K562 (cell line): ENCODE results near the gene ZNF384. TPM values are rescaled to one million over a fixed set of nuclear protein-coding genes. Genes with fewer than 3 reads are reported as not detected.

Experiments
- KLF16 ChIP-seq: IDR thresholded peaks from 2 replicates; pipeline ENCODE4 v1.6.1; 2016; ENCODE audit warnings: antibody characterized with exemption
- MAZ ChIP-seq, 2 experiments: fragments of 450-650 bp in 1 of 2; sonication (generic) in 1 of 2; formaldehyde crosslinking; IDR thresholded peaks in 1 of 2; conservative IDR thresholded peaks in 1 of 2; 2 replicates each; pipeline versions ENCODE4 v1.4.0 to v1.5.0; 2020; ENCODE audit warnings: mild to moderate bottlenecking in 1 of 2, missing genetic modification reagents in 1 of 2
- MTA1 ChIP-seq: fragments of 450-650 bp; IDR thresholded peaks from 2 replicates; pipeline ENCODE4 v1.6.1; 2017; ENCODE audit warnings: borderline replicate concordance
- POLR2A ChIP-seq: fragments of 450-650 bp; conservative IDR thresholded peaks from 2 replicates; pipeline ENCODE4 v1.6.1; 2016
- SP1 ChIP-seq: sonication (generic); formaldehyde crosslinking; IDR thresholded peaks from 2 replicates; pipeline ENCODE4 v1.8.1; 2022; ENCODE audit warnings: mild to moderate bottlenecking, missing genetic modification reagents
- STAT6 ChIP-seq: sonication (generic); formaldehyde crosslinking; IDR thresholded peaks from 2 replicates; pipeline ENCODE4 v1.8.1; 2023; ENCODE audit warnings: mild to moderate bottlenecking, missing genetic modification reagents
- ZHX1 ChIP-seq: fragments of 150-350 bp; conservative IDR thresholded peaks from 2 replicates; pipeline ENCODE4 v1.6.1; 2014; ENCODE audit warnings: low read length
- ZNF609 ChIP-seq: sonication (generic); formaldehyde crosslinking; IDR thresholded peaks from 2 replicates; pipeline ENCODE4 v1.8.1; 2023; ENCODE audit warnings: missing genetic modification reagents, mild to moderate bottlenecking, borderline replicate concordance
- ZNF77 ChIP-seq: fragments of 250-450 bp; sonication (Bioruptor Pico); IDR thresholded peaks from 2 replicates; pipeline ENCODE4 v1.5.0; 2020
- polyA plus RNA-seq, 8 experiments: library from polyadenylated mRNA; depleted of rRNA in 4 of 8; stranded (reverse) in 5 of 8; unstranded in 3 of 8; fragments of >200 nt; fragmentation: Nextera tagmentation in 2 of 8; fragmentation: Illumina TruSeq in 1 of 8; extraction: Ambion mirVana in 2 of 8; extraction: Trizol in 1 of 8; gene quantifications; 2 replicates each; pipeline versions ENCODE4 v1.2.1 to v1.2.3, GENCODE V29; 2011 to 2014; ENCODE audit warnings: inconsistent platforms in 1 of 8, missing spikeins in 1 of 8
- total RNA-seq, 7 experiments: library from RNA; depleted of rRNA in 6 of 7; stranded (reverse); fragments of >200 nt in 6 of 7; fragmentation: Illumina TruSeq in 2 of 7; extraction: Trizol in 2 of 7; gene quantifications; 2 replicates each; pipeline versions ENCODE4 v1.2.1 to v1.2.3, GENCODE V29; 2011 to 2021; ENCODE audit warnings: low replicate concordance in 1 of 7

ZNF384 gene
- total and polyA plus RNA-seq, 9 of the 15 experiments (the other 6 are each of a cell fraction or from before 2014, with no cell fraction given): 0.36 to 64.8 (median 21.3) TPM

- TF ChIP-seq ZHX1: no peak
- no peak for TF ChIP-seq ZNF609 (CRISPR knock-in tag)
- TF ChIP-seq KLF16: peak; percentile 91
- TF ChIP-seq POLR2A: peak; percentile 55
- TF ChIP-seq SP1: no peak
- TF ChIP-seq STAT6 (CRISPR knock-in tag): no peak
- TF ChIP-seq MTA1: no peak
- TF ChIP-seq ZNF77 (CRISPR knock-in tag): no peak
- peak in 1 of 2 experiments; percentile 26; a peak in 2 of 4 replicates for TF ChIP-seq MAZ (CRISPR knock-in tag; conservative IDR thresholded peaks at IDR 0.05 in 1 of 2, IDR thresholded peaks at IDR 0.05 in 1 of 2)
Observed at GRCh38 chr12:6635856-6636531, 53.2 kb downstream of the ZNF384 start, which contains the start of gene LPAR5 (continued).
